AG04450 (cell line): Measurements from ENCODE around the gene PTPRG. TPM values are rescaled to one million over a fixed set of nuclear protein-coding genes. Genes with fewer than 3 reads are reported as not detected.

ENCODE experiments used
- CTCF ChIA-PET: fragments of 300-600, 350-600 bp; formaldehyde crosslinking; extraction: SDS; loops from one replicate; lab custom pipeline; 2022; ENCODE audit warnings: antibody characterized with exemption, inconsistent platforms; lab: Charles Lee
- POLR2A ChIA-PET: fragments of 350-600 bp; formaldehyde crosslinking; extraction: SDS; loops from one replicate; lab custom pipeline; 2021; ENCODE audit warnings: antibody characterized with exemption, inconsistent platforms; lab: Yijun Ruan, JAX
- DNase-seq: peaks from one replicate; pipeline ENCODE4 v3.0.0-alpha.2; 2011; ENCODE audit warnings: low read depth, low spot score
- H3K27ac ChIP-seq: one replicate; pipeline ENCODE4 v1.5.1; 2012; ENCODE audit warnings: low read depth, low read length, control low read depth
- H3K27me3 ChIP-seq: one replicate; pipeline ENCODE4 v1.6.0; 2012; ENCODE audit warnings: low read length; ENCODE audit not compliant: control insufficient read depth, insufficient read depth
- H3K4me3 ChIP-seq: 2 replicates; pipeline ENCODE4 v1.5.1; 2011; ENCODE audit warnings: mild to moderate bottlenecking, low read depth, low read length, control low read depth
- H3K9me3 ChIP-seq: 2 replicates; pipeline ENCODE4 v1.5.1; 2012; ENCODE audit warnings: low read length; ENCODE audit not compliant: control insufficient read depth, insufficient read depth
- polyA plus RNA-seq: library from polyadenylated mRNA; depleted of rRNA; stranded (reverse); fragments of >200 nt; gene quantifications from 2 replicates; pipeline ENCODE4 v1.2.3, GENCODE V29; 2011
- small RNA-seq: library from RNA; depleted of rRNA; stranded (forward); fragments of <200 nt; gene quantifications from one replicate; pipeline ENCODE3, GENCODE V24; 2012; ENCODE audit warnings: low read depth; ENCODE audit not compliant: insufficient read length
- TF ChIP-seq, protein P1 (sequence below): IDR thresholded peaks from 2 replicates; pipeline ENCODE4 v1.5.1; 2011; ENCODE audit warnings: low read depth, low read length, control low read depth, inconsistent platforms

Gene PTPRG
- polyA plus RNA-seq, 1 experiment, result 26.5 TPM

DNA sequence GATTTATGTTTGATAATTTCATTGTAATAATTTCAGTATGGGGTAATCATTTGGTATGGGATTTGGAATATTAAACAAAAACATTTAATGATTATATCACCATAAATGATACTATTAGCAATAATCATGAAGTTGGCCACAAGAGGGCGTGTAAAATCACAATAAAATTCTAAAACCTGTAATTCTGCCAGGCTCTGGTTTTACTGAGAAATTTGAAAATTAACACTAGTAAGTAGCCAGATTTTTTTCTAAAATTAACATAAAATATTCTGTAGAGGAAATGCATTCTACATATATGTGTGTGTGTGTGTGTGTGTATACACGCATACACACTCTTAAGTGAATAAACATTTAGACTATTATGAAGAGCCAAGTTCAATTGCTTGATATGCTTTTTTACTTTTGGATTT lies 771.5 kb downstream of the PTPRG start:
- no peaks in the 10 kb centered on the region for H3K9me3 ChIP-seq
- POLR2A ChIA-PET, result no interaction called here
- H3K27me3 ChIP-seq, result no peaks in the 10 kb centered on the region
- DNase-seq, result no peak
- no peak overlapping the region for H3K4me3 ChIP-seq
- TF ChIP-seq, protein P1, sequence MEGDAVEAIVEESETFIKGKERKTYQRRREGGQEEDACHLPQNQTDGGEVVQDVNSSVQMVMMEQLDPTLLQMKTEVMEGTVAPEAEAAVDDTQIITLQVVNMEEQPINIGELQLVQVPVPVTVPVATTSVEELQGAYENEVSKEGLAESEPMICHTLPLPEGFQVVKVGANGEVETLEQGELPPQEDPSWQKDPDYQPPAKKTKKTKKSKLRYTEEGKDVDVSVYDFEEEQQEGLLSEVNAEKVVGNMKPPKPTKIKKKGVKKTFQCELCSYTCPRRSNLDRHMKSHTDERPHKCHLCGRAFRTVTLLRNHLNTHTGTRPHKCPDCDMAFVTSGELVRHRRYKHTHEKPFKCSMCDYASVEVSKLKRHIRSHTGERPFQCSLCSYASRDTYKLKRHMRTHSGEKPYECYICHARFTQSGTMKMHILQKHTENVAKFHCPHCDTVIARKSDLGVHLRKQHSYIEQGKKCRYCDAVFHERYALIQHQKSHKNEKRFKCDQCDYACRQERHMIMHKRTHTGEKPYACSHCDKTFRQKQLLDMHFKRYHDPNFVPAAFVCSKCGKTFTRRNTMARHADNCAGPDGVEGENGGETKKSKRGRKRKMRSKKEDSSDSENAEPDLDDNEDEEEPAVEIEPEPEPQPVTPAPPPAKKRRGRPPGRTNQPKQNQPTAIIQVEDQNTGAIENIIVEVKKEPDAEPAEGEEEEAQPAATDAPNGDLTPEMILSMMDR, result peak; percentile 56
- CTCF ChIA-PET, result interaction anchor here (0.8 to 6.5 kb wide), 11 partner anchors 8 to 227 kb away, joined by 3 to 75 read pairs (median 5); no protein-coding TSS in a partner anchor
- H3K27ac ChIP-seq, result no peak overlapping the region

DNA sequence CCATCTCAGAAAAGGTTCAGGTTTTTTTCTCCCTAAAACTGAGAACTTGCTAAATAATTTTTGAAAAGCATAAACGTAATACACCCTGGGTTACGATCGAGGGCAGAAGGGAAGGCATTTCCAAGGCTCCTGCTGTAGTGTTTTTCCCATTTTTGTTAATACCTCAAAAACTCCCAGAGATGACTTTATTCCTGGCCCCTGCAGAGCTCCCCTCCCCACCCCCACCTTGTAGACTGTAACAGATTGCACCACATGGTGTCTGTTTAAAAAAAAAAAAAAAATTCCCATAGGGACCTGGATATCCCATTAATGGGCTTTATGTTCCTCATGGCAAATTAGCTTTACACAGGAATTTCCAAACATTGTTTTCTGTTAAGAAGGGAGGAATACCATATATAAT lies 773.8 kb downstream of the PTPRG start:
- ChIA-PET CTCF (interaction anchor here (1.0 to 1.9 kb wide), 5 partner anchors 12 to 225 kb away, joined by 4 to 7 read pairs (median 5); no protein-coding TSS in a partner anchor), POLR2A (no interaction called here)
- H3K4me3 ChIP-seq, result no peak overlapping the region
- H3K27ac ChIP-seq, result no peak overlapping the region
- TF ChIP-seq, protein P1, result no peak
- no peaks in the 10 kb centered on the region for H3K9me3 ChIP-seq
- no peaks in the 10 kb centered on the region for H3K27me3 ChIP-seq
- DNase-seq, result no peak

DNA sequence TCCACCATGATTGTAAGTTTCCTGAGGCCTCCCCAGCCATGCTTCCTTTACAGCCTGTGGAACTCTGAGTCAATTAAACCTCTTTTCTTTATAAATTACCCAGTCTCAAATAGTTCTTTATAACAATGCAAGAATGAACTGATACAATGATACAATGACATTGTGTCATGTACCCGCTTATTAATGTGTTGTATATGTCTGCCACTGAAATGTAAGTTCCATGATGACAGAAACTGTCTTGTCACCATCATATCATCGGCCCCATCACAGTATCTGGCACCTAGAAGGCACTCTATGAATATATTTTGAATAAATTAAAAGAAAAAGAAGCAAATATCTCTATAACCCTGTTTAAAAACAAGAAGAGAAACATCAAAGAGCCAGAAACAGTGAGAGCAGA lies 782.4 kb downstream of the PTPRG start:
- Histone ChIP-seq H3K27me3 (no peaks in the 10 kb centered on the region), H3K9me3 (no peaks in the 10 kb centered on the region), H3K4me3 (no peak overlapping the region), H3K27ac (no peak overlapping the region)
- no peak for DNase-seq
- TF ChIP-seq, protein P1, result no peak
- POLR2A ChIA-PET, result no interaction called here
- CTCF ChIA-PET, result no interaction called here

Small RNA genes lying within 50 kb of the gene (small RNA-seq; reads per million reads assigned to genes)
- not detected for gene RF00019
- not detected for gene RNU2-10P
